GM13976 (cell line): ENCODE data around the gene GRAMD4.

ENCODE experiments used
- DNase-seq: peaks from one replicate; pipeline ENCODE4 v3.0.0; 2012; ENCODE audit warnings: low spot score
- in situ Hi-C: fragments of 300-500 bp; cut with MboI; formaldehyde crosslinking; loops from one replicate; pipeline ENCODE4 v1.12.0; 2022; ENCODE audit warnings: low sequenced_read_pairs, mixed read lengths, inconsistent platforms; ENCODE audit not compliant: unreplicated experiment
- TF ChIP-seq, protein P1 (sequence below): IDR thresholded peaks from 2 replicates; pipeline ENCODE4 v1.5.1; 2012; ENCODE audit warnings: borderline replicate concordance, mild to moderate bottlenecking; ENCODE audit not compliant: insufficient read depth; ENCODE audit errors: extremely low read depth, missing control alignments, control extremely low read depth

GRAMD4 gene

DNA sequence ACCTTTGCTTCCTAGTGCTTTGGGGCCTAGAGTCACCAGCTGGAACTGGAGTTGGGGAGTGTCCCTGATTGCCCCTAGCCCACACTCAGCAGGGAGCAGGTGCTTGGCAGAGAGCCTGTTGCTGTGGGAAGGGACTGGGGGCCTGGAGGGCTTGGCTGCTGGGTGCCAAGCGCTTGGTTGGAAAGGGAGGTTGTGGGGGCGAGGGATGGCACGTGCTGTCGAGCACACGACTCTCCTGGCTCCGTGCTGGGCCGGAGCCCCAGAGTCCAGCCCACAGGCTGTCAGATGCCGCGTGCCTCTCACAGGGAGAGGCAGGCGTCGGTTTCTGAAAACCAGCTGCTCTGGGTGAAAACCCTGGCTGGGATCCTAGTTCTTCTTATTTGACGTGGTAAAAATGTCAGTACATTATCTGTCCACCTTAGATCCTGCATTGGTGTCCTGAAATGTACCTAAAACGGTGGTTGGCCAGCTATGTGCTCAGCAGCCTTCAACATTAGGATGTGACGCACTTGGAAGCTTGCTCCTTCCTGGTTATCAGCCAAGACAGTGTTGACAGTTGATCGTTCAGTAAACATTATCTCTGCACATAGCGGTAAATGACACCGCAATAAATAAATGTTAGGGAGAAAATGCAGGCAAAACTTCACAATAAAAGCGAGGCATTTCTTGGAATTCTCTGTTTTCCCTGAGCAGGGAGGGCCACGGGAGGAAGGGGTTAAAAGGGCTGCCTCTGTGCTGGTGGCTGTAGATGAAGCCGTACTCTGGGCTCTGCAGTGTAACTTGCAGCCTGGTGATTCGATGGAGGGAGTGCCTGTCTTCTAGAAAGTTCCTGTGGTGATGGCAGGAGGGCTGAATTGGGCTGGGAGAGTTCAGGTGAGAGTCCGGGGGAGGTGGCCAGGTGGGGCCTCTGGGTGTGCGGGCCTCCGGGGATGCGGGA is 29.2 kb downstream of the GRAMD4 start:
- DNase-seq = no peak

DNA sequence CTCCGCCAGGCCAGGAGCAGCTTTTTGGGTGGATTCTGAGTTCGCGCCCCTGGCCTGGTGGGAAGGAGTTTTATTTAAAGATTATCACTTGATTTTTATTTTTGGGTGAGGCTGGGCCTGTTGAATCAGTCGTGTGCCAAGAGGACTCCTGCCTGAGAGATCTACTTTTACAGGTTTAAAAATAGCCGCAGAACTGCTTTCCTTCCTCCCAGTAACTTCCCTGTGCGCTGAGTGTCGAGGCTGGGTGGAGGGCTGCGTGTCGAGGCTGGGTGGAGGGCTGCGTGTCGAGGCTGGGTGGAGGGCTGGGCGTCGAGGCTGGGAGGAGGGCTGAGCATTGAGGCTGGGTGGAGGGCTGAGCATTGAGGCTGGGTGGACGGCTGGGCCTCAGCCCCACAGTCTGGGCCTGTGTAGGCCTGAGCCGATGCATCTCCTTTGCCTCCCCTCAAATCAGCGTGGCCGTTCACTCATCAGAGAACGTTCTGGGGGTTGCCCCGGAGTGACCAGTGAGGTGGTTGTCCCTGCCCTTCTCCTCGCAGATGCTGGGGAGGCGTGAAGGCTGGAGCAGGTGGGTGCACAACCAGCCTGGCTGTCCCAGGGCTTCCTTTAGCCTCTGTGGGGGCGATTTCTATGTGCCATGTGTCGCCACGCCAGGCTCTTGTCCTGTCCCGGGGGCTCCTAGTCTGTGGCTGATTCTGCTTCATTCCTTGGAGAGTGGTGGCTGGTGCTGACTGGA is 30.1 kb downstream of the GRAMD4 start:
- in situ Hi-C loops = no loop called here
- DNase-seq = no peak
- TF ChIP-seq, protein P1, sequence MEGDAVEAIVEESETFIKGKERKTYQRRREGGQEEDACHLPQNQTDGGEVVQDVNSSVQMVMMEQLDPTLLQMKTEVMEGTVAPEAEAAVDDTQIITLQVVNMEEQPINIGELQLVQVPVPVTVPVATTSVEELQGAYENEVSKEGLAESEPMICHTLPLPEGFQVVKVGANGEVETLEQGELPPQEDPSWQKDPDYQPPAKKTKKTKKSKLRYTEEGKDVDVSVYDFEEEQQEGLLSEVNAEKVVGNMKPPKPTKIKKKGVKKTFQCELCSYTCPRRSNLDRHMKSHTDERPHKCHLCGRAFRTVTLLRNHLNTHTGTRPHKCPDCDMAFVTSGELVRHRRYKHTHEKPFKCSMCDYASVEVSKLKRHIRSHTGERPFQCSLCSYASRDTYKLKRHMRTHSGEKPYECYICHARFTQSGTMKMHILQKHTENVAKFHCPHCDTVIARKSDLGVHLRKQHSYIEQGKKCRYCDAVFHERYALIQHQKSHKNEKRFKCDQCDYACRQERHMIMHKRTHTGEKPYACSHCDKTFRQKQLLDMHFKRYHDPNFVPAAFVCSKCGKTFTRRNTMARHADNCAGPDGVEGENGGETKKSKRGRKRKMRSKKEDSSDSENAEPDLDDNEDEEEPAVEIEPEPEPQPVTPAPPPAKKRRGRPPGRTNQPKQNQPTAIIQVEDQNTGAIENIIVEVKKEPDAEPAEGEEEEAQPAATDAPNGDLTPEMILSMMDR = no peak

More for the DNA sequence above, 29.2 kb downstream of the GRAMD4 start:
- in situ Hi-C loops = no loop called here
- TF ChIP-seq, protein P1 = no peak

DNA sequence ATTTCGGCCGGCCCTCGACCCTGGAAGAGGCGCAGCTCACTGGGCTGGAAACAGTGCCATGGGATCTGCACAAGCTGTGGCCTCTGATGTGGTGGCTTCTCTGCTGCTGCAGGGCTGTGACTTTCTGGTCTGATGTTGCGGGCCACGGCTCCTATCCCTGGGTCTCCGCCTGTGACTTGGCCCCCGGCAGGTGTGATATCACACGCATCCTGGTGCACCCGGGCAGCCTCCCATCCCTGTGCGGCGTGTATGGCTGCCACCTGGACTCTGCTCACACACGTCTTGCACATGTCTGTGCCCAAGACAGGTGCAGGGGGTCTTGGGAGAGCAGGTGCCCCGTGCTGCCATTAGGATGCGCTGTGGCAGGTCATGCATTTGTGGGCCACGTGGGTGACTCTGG is 31.1 kb downstream of the GRAMD4 start:
- DNase-seq = no peak
- in situ Hi-C loops = no loop called here
- TF ChIP-seq, protein P1 = no peak

DNA sequence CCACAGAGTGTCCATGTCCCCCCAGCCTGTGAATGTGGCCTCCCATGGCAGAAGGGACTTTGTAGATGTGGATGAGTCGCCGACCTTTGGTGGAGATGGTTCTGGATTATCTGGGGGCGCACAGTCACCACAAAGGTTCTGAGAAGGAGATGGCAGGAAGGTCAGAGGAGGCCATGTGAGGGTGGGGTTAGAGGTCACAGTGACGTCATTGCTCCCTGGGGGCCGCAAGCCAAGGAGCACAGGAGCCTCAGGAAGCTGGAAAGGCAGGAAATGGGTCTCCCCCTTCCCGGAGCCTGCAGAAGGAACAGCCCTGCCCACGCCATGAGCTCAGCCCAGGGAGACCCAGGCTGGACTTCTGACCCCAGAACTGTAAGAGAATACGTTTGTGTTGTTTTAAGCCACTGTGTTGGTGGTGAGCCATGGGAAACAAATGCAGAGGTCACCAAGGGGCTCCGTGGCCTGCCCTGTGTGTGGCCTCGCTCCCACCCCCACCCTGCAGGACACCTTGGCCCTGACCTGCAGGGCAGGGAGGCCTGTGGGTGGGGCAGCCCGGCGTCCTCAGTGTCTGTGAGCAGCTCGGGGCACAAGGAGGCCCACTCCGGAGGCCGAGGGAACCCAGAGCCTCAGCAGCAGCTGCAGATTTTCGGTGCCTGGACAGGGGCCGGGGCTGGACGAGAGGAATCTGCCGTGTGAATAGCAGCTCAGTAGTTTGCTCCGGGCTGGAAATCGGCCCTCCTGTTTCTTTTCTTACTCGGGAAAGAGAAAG is 32.1 kb downstream of the GRAMD4 start:
- DNase-seq = no peak

DNA sequence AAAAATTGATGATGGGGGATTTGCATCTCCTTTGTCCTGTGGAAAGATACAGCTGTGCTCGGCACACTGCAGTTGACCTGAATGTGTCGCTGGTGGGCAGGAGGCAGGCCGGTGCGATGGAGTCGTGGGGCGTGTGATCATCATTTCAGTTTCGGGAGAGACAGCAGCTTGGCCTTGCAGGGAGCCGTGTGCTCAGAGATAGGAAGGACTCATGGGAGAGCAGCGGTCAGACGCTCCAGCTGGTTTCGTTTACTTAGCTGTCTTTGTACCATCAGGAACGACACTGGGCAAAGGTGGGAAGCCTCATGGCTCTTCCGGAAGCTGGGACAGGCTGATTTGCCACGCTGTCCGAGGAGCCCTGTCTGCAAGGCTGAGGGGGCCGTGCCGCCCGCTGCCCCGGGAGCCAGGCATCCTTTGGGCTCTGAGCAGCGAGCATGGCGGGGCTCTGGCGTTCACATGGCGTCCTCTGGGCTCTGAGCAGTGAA is 32.7 kb downstream of the GRAMD4 start:
- in situ Hi-C loops = no loop called here
- TF ChIP-seq, protein P1 = no peak
- no peak for DNase-seq

More for the DNA sequence above, 32.1 kb downstream of the GRAMD4 start:
- in situ Hi-C loops = no loop called here
- TF ChIP-seq, protein P1 = no peak

DNA sequence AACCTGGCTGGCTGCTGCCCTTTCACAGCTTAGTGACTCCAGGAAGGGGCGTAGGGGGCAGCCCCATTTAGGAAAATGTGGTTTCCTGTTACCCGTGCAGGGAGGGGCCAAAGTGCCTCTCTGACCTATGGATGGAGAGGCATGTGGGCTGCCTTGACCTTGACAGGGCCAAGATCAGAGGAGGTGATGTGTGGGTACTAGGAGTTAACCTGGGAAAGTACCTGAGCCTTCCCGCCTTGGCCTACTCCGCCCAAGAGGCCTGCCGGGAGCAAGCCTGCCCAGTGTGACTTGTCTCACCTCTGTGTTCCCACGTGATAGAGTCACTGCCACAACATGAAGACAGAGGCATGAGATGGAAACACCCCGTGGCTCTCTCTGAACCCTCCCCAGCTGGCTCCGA is 33.4 kb downstream of the GRAMD4 start:
- in situ Hi-C loops = no loop called here
- TF ChIP-seq, protein P1 = no peak
- peak; percentile 72 for DNase-seq
